Heart left ventricle (tissue), 13 donors: ENCODE measurements around the gene PXYLP1.

ENCODE experiments used
- CTCF ChIP-seq, 12 donors: fragments of 200-600 bp; sonication (generic) in 4 of 12; IDR thresholded peaks; one replicate each; pipeline versions ENCODE4 v1.5.0 to v1.8.0; 2018 to 2022; ENCODE audit warnings: antibody characterized with exemption in 12 of 12, mild to moderate bottlenecking in 5 of 12
- POLR2A ChIP-seq, 2 donors: fragments of 450-650 bp; IDR thresholded peaks; one replicate each; pipeline ENCODE4 v1.6.1; 2017; ENCODE audit warnings: antibody characterized with exemption in 2 of 2, mild to moderate bottlenecking in 2 of 2, moderate library complexity in 2 of 2
- donor health status: ischemic (EF 13 %, LVEDD 7.1; RV severe dilation, severe dysfunction).
- donor health status: DM: no; HTN: yes; CAD: no.
- donor health status: DM: no; HTN: no; CAD: no.
- donor health status: ischemic (EF 25% LVEDD 6.9; RV normal size, moderate dysfunction).
- donor health status: ischemic (EF 25% LVEDD 5.7; RV mildly dilated, moderate dysfunction).
- donor health status: ischemic (EF 35%, LVEDD 5.7; RV mildly dilated, moderate dysfunction).
- donor health status: nonischemic (EF 11% LVEDD 7.7; RV severe dilation, severe dysfunction).
- donor health status: DM: yes; HTN: yes; CAD: no.
- donor health status: PGD.
- donor health status: ischemic (EF 29% LVEDD 5.4; RV normal size, mild dysfunction).
- donor health status: nonischemic (EF 23%, LVEDD 6.1; RV moderate dilation, normal function).

DNA sequence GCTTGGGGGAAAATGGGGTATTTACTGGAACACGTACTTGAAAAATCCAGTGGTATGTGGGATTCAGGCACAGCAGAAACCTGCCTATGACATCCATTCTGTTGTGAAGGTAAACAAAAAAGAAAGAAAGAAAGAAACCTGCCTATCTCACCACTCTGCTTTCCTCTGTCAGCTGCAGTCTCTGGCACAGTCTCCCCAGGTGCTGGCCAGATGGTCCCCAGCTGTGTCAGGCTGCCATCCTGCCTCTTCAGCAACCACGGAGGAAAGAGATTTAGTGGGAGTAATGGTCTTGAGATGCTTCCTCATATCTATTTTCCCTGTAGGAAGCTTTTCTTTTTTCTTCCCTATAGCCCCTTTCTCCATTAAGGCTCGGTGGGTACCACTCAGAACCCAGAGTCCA is 2.5 kb upstream of the PXYLP1 start:
- TF ChIP-seq CTCF (IDR thresholded peaks at IDR 0.05) (no peak), POLR2A (IDR thresholded peaks at IDR 0.05) (no peak)
